Epithelial cell of esophagus (primary cell): ENCODE results near the gene DMGDH.

ENCODE experiments used
- DNase-seq: peaks from one replicate; pipeline ENCODE4 v3.0.0; 2010; ENCODE audit warnings: low read depth
- H3K4me3 ChIP-seq: 2 replicates; pipeline ENCODE4 v1.5.1; 2011; ENCODE audit warnings: mild to moderate bottlenecking, low read length, control low read depth
- CTCF ChIP-seq: IDR thresholded peaks from 2 replicates; pipeline ENCODE4 v1.5.1; 2011; ENCODE audit warnings: low read depth, mild to moderate bottlenecking, low read length, control low read depth, inconsistent platforms; ENCODE audit not compliant: insufficient read depth; ENCODE audit errors: missing control alignments

The DMGDH gene

DNA sequence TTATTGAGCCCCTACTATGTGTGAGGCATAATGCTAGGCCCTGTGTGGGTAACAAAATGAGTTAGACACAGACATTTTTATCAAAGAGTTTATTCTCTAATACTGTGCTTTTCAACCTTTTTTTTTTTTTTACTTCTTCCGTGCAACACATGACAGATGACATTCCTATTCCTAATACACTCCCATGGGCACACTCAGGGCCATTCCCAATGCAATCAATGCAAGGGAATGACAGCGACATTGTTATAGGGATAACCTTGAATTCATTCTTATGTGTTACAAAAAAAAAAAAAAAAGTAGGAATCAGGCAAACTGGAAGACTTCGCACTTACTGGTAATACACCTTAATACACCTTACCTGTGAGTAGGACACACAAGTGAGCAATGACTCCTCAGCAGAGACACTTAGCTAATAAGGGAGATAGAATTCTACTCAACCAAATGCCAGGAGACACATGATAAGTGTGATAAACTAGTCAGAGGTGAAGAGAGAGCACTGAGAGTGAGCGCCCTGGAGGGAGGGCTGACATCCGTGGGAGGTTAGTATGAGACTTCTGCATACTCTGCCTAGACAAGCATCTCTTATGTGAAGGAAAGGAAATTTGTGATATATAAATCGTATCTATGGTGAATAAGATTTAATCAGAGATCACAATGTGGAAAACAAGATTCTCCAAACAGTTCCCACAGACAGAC, 63.4 kb downstream of the DMGDH start:
- no peak for TF ChIP-seq CTCF
- DNase-seq, result no peak

GRCh38 chr5:79005151-79005550, 64.3 kb downstream of the DMGDH start:
- no peak for TF ChIP-seq CTCF
- DNase-seq, result no peak
- H3K4me3 ChIP-seq, result no peak overlapping the region

More for the DNA sequence above, 63.4 kb downstream of the DMGDH start:
- H3K4me3 ChIP-seq, result no peak overlapping the region

- no peak for TF ChIP-seq CTCF
- H3K4me3 ChIP-seq, result no peak overlapping the region
- no peak for DNase-seq
Measured at GRCh38 chr5:79002374-79002773, 67.1 kb downstream of the DMGDH start.

DNA sequence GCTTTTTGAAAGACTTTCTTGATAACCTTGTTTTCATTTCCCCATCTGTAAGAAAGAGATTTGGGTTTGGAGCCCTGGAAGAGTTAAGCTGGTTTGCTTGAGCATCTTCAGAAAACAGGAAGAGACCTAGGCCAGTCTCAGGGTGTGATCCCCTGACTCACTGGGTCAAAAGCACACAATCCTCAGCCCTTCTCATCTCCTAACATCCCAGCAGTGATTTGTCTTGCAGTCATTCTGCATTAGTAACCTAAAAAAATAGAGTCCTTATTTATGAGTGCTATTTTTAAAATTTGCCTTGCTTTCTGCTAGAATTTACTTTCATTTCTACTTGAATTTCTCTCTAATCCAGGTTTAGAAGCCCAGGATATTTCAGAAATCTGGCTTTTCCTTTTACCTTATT, 68.0 kb downstream of the DMGDH start:
- DNase-seq, result peak; percentile 12
- no peak for TF ChIP-seq CTCF

GRCh38 chr5:78997090-78997489, 72.4 kb downstream of the DMGDH start:
- DNase-seq, result no peak
- no peak for TF ChIP-seq CTCF
- no peak overlapping the region for H3K4me3 ChIP-seq

More for the DNA sequence above, 68.0 kb downstream of the DMGDH start:
- no peak overlapping the region for H3K4me3 ChIP-seq

DNA sequence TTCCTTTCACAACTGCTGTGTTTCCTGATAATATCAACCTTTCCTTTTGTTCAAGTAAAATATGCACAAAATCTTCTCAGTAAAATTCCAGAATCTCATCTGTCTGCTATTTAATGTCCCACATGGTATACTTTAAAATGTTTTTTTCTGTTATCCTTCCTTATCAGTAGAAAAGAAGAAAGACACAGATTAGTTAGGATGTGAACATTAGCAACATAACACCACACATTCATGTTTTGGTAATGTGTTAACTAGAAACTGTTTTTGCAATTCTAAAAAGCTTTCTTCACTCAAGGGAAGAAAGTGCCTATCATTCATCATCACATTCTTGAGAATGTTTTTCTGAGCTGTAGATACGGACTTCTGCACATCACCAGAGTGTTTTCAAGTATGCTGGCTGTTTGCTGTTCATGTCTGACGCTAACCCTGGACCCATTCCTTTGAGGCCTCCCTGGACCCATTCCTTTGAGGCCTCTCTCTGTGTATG, 73.9 kb downstream of the DMGDH start:
- no peak for TF ChIP-seq CTCF
- no peak overlapping the region for H3K4me3 ChIP-seq
- DNase-seq, result no peak

DNA sequence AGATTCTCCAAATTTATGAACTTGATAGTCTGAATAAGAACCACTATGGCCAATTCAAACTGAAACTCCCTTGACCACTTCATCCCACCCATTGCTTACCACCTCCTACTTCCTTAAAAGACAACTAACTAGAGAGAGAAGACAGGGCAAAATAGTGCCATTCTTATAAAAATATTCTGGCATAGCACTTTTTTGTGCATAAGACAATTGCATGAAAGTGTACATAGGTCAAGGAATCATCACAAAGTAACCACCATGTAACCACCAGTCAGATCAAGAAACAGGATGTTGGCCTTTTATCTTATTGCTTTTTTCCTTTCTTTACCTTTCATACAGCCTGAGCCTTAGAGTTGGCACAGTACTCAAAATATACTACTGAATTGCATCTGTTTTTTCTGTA, 76.3 kb downstream of the DMGDH start:
- no peak for TF ChIP-seq CTCF
- DNase-seq, result no peak
- no peak overlapping the region for H3K4me3 ChIP-seq
